ENCODE measurements around the gene ZNF69. TPM values are rescaled to one million over a fixed set of nuclear protein-coding genes. Genes with fewer than 3 reads are reported as not detected.
"Not testable (repeated sequence)": the region's sequence is repeated elsewhere in the genome, so short reads cannot be mapped to it uniquely, and the experiment has no call there.

The ZNF69 gene
- total RNA-seq, 1 experiment from 2014 or later, result 9.5 TPM

DNA sequence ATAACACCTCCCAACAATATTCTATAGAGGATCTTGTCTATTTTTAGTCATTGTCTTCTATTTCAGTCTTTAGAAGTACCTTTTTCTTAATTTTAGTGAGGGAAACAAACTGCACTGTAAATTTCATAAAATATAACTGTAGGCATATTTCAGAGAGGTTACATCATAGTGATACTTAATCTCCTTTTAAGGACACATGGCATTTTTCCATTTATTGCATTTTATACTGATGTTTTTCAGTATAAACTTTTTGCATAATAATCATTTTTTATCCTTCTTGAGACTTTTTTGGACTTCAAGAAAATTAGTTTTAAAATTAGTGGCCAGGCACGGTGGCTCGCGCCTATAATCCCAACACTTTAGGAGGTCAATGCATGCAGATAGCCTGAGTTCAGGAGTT lies 43.9 kb downstream of the ZNF69 start:
- Histone ChIP-seq H3K36me3 (ENCODE audit: control insufficient read depth, insufficient read depth, low read length) (no peaks in the 10 kb centered on the region), H3K27ac (ENCODE audit: low read length) (no peak overlapping the region), H3K9me3 (ENCODE audit: control insufficient read depth, insufficient read depth, low read depth, low read length) (peaks cover 17% of the 10 kb centered on the region; the same call in 1 of the 2 replicates), H3K27me3 (ENCODE audit: control insufficient read depth, insufficient read depth, low read length) (no peaks in the 10 kb centered on the region), H3K4me1 (ENCODE audit: control insufficient read depth, insufficient read depth, low read length) (no peaks in the 10 kb centered on the region), H3K4me3 (ENCODE audit: low read depth in 2 of 2, low read length in 2 of 2) (no peak overlapping the region)
- ChIA-PET CTCF (no interaction called here), POLR2A (no interaction called here)
- TF ChIP-seq TCF7L2 (IDR thresholded peaks at IDR 0.05; ENCODE audit: low read depth, low read length) (no peak), SIN3A (IDR thresholded peaks at IDR 0.05; ENCODE audit: borderline replicate concordance, insufficient read depth, low read depth, low read length) (no peak), CTCF (IDR thresholded peaks at IDR 0.05) (no peak), POLR2AphosphoS5 (IDR thresholded peaks at IDR 0.05; ENCODE audit: low read depth, low read length) (no peak)
- TF ChIP-seq, protein P1, sequence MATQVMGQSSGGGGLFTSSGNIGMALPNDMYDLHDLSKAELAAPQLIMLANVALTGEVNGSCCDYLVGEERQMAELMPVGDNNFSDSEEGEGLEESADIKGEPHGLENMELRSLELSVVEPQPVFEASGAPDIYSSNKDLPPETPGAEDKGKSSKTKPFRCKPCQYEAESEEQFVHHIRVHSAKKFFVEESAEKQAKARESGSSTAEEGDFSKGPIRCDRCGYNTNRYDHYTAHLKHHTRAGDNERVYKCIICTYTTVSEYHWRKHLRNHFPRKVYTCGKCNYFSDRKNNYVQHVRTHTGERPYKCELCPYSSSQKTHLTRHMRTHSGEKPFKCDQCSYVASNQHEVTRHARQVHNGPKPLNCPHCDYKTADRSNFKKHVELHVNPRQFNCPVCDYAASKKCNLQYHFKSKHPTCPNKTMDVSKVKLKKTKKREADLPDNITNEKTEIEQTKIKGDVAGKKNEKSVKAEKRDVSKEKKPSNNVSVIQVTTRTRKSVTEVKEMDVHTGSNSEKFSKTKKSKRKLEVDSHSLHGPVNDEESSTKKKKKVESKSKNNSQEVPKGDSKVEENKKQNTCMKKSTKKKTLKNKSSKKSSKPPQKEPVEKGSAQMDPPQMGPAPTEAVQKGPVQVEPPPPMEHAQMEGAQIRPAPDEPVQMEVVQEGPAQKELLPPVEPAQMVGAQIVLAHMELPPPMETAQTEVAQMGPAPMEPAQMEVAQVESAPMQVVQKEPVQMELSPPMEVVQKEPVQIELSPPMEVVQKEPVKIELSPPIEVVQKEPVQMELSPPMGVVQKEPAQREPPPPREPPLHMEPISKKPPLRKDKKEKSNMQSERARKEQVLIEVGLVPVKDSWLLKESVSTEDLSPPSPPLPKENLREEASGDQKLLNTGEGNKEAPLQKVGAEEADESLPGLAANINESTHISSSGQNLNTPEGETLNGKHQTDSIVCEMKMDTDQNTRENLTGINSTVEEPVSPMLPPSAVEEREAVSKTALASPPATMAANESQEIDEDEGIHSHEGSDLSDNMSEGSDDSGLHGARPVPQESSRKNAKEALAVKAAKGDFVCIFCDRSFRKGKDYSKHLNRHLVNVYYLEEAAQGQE (IDR thresholded peaks at IDR 0.05; ENCODE audit: insufficient read depth in 1 of 2, low read depth in 2 of 2, low read length in 1 of 2), result no peak
- DNase-seq (ENCODE audit: low read depth, low spot score) (no peak), ATAC-seq (no peak)
- in situ Hi-C loops (cut with HindIII; ENCODE audit: low pct_unique_long_range_greater_than_20kb, low sequenced_read_pairs), result no loop called here
- no TSS peak for BruUV-seq (replicated peaks)
- intact Hi-C loops (cut with micrococcal nuclease; ENCODE audit: unreplicated experiment), result no loop called here

GRCh38 chr19:11935829-11936228 lies 48.2 kb downstream of the ZNF69 start:
- POLR2A ChIA-PET; H3K4me1 ChIP-seq (ENCODE audit: control insufficient read depth, insufficient read depth, low read length); H3K4me3 ChIP-seq (ENCODE audit: low read depth in 2 of 2, low read length in 2 of 2); in situ Hi-C loops (cut with HindIII; ENCODE audit: low pct_unique_long_range_greater_than_20kb, low sequenced_read_pairs); intact Hi-C loops (cut with micrococcal nuclease; ENCODE audit: unreplicated experiment); ATAC-seq; H3K36me3 ChIP-seq (ENCODE audit: control insufficient read depth, insufficient read depth, low read length); CTCF ChIA-PET; H3K27ac ChIP-seq (ENCODE audit: low read length); DNase-seq (ENCODE audit: low read depth, low spot score); H3K27me3 ChIP-seq (ENCODE audit: control insufficient read depth, insufficient read depth, low read length); BruUV-seq (replicated peaks): not testable (repeated sequence)
- H3K9me3 ChIP-seq (ENCODE audit: control insufficient read depth, insufficient read depth, low read depth, low read length), result peaks cover 13% of the 10 kb centered on the region; the same call in 1 of the 2 replicates

- ATAC-seq; H3K27ac ChIP-seq (ENCODE audit: low read length); BruUV-seq (replicated peaks); H3K4me1 ChIP-seq (ENCODE audit: control insufficient read depth, insufficient read depth, low read length); in situ Hi-C loops (cut with HindIII; ENCODE audit: low pct_unique_long_range_greater_than_20kb, low sequenced_read_pairs); H3K36me3 ChIP-seq (ENCODE audit: control insufficient read depth, insufficient read depth, low read length); POLR2A ChIA-PET; DNase-seq (ENCODE audit: low read depth, low spot score); H3K4me3 ChIP-seq (ENCODE audit: low read depth in 2 of 2, low read length in 2 of 2); CTCF ChIA-PET; intact Hi-C loops (cut with micrococcal nuclease; ENCODE audit: unreplicated experiment); H3K27me3 ChIP-seq (ENCODE audit: control insufficient read depth, insufficient read depth, low read length): not testable (repeated sequence)
- H3K9me3 ChIP-seq (ENCODE audit: control insufficient read depth, insufficient read depth, low read depth, low read length), result peaks cover 27% of the 10 kb centered on the region; the same call in 1 of the 2 replicates
These were observed 50.8 kb downstream of the ZNF69 start for GRCh38 chr19:11938383-11938782.

DNA sequence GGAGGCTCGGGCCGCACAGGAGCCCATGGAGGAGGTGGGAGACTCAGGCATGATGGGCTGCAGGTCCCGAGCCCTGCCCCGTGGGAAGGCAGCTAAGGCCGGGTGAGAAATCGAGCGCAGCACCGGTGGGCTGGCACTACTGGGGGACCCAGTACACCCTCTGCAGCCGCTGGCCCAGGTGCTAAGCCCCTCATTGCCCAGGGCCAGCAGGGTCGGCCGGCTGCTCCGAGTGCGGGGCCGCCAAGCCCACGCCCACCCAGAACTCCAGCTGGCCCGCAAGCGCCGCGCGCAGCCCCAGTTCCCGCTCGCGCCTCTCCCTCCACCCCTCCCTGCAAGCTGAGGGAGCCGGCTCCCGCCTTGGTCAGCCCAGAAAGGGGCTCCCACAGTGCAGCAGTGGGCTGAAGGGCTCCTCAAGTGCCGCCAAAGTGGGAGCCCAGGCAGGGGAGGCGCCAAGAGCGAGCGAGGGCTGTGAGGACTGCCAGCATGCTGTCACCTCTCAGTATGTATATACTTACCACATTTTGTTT lies 53.8 kb downstream of the ZNF69 start:
- H3K36me3 ChIP-seq (ENCODE audit: control insufficient read depth, insufficient read depth, low read length); intact Hi-C loops (cut with micrococcal nuclease; ENCODE audit: unreplicated experiment); ATAC-seq; H3K27me3 ChIP-seq (ENCODE audit: control insufficient read depth, insufficient read depth, low read length); DNase-seq (ENCODE audit: low read depth, low spot score); in situ Hi-C loops (cut with HindIII; ENCODE audit: low pct_unique_long_range_greater_than_20kb, low sequenced_read_pairs); CTCF ChIA-PET; H3K4me3 ChIP-seq (ENCODE audit: low read depth in 2 of 2, low read length in 2 of 2); H3K4me1 ChIP-seq (ENCODE audit: control insufficient read depth, insufficient read depth, low read length); H3K27ac ChIP-seq (ENCODE audit: low read length); BruUV-seq (replicated peaks); POLR2A ChIA-PET: not testable (repeated sequence)
- peaks cover 43% of the 10 kb centered on the region for H3K9me3 ChIP-seq (ENCODE audit: control insufficient read depth, insufficient read depth, low read depth, low read length)

Data from Panc1 (cell line).